Stimulated activated CD4-positive, alpha-beta T cell treated with anti-CD3 and anti-CD28 coated beads, Interleukin-4, amount 100 ng/mL, for 1 hour (primary cell): ENCODE data around the gene CCDC197.

ENCODE experiments used
- DNase-seq: peaks from one replicate; pipeline ENCODE4 v3.0.0-alpha.2; 2020

The CCDC197 gene

DNA sequence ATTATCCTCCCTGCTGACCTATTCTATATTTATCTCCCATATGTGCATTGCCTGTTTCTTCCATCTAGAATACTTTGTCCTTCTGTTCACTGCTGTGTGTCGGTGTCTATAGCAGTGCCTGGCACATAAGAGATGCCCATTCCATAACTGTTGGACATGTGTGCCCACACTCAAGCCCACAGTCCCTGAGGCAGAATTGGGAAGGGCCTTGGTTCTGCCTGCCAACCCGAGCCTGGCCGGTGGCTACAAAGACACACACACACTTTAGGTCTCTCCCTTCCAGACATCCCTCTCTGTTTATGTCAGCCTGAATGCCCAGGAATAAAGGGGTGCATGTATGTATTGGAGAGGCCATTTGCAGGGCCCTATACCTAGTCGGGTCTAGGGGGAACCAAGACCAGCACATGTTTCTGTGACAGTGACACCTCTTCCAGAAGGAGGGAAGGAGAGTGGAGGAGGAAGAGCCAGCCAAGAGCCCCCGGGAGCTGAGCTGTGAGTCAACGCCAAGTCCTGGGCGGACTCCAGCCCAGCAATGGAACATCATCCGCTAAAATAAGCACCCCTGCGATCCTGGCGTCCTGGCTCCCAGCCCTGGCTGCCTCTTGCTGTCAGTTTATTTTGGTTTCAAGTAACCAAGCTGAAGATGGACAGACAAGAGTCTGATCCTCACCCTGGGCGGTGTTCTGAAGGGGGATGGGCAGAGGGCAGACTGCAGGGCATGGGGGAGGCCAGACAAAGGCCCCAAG, 16.5 kb upstream of the CCDC197 start:
- DNase-seq = no peak

- no peak for DNase-seq
These were observed 15.5 kb upstream of the CCDC197 start for GRCh38 chr14:93981316-93982229.

DNA sequence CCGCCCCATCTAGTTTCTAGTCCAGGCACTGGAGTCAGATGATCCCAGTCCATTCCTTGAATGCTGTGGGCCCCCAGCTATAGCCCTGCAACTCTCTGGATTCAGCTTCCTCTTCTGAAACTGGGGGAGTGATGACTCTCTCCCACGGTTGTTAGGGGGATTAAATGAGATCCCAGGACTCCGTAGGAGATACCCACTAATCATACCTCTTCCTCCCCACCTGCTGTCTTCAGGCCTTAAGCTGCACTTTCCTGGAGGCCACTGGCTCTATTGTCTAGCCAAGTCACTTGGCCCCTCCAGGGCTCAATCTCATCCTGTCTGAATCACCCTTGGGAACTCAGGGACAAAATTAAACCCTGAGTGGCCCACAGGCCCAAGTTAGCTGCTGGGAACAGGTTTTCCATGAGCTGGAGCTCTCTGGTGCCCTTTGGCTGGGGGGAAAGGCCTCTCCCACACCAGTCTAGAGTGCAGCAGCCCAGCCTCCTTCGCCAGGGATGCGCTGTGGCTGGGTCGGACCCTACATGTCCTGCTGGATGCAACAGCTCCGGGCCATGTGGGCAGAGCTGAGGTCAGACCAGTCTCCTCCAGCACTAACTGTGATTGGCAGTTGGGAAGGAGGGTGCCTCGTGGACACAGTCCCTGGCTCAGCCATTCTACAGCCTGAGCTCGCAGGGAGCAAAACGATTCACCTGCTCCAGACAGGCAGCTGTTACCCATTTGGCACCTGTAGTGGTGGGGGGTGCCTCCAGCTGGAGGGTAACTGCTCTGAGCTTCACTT, 14.7 kb upstream of the CCDC197 start:
- no peak for DNase-seq

DNA sequence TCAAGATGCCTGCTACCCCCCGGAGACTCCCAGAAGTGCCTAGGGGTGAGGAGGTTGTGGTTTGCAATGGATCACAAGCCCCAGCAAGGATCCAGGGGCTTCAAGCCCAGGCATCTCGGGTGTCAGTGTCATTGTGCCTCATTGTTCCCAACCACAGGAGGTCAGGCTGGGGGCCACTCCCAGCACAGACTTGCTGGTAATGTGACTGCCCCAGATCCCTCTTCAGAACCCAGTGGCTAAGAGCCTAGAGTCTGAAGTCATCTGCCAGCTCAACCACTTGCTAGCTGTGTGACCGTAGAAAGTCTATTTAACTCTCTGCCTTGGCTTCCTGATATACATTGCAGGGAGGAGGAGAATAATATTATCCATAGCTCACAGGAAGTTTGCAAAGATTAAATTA, 13.0 kb upstream of the CCDC197 start:
- DNase-seq = no peak

- no peak for DNase-seq
These were observed 12.1 kb upstream of the CCDC197 start for GRCh38 chr14:93984987-93985410.

- DNase-seq = no peak
These were observed 10.1 kb upstream of the CCDC197 start for GRCh38 chr14:93986955-93987354.

DNA sequence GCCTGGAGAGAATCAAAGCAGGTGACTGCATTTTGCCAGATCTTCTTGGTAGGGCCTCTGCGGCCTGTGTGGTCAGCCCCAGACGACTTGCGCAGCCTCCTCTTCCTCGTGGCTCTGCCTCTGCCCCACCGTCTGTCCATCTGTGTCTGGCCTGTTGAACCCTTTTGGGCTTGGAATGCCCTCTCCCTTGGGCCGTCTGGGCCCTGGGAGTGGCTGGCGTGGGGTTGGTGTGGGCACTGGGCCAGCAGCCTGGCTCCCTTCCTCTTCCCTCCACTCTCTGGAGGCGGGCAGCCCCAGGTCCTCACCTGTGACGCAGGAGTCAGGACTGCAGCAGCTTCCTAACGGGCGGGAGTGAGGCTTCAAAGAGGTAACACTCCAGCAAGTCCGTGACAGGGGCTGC, 9.7 kb upstream of the CCDC197 start:
- no peak for DNase-seq

DNA sequence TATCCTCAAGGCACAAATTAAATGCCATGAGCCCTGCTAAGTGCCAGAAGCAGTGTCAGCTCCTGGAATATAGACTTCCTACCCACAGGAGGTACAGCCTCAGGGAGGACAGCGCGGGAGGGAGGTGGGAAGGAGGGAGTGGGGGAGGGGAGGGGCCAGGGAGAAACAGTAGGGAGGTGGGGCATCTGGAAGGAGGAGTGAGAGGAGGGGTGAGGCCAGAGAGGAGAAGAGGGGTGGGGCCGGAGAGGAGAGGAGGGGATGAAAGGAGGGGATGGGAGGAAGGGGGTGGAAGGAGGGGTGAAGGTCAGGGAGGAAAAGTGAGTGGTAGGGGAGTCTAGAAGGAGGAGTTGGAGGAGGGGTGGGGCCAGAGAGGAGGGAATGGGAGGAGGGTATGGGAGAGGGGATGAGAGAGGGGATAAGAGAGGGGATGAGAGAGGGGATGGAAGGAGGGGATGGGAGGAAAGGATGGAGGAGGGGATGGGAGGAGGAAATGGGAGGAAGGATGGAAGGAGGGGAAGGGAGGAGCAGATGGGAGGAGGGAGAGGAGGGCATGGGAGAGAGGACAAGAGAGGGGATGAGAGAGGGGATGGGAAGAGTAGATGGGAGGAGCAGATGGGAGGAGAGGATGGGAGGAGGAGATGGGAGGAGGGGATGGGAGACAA, 9.2 kb upstream of the CCDC197 start:
- no peak for DNase-seq

DNA sequence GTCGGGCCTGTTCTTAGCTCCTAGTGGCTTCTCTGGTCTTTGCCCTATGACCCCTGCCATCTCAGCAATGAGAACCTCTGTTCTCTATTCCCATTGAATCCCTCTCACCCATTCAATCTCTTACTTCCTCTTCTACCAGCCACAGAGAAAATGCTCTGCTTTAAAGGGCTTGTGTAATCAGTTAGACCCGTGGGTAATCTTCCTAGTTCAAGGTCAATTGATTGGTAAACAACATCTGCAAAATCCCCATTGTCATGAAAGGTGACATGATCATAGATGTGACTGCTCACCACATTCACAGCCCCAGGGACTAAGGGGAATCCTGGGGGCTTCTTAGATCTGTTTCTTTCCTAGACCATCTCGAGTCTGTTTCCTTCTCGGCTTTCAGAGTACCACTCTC, 7.2 kb upstream of the CCDC197 start:
- no peak for DNase-seq

DNA sequence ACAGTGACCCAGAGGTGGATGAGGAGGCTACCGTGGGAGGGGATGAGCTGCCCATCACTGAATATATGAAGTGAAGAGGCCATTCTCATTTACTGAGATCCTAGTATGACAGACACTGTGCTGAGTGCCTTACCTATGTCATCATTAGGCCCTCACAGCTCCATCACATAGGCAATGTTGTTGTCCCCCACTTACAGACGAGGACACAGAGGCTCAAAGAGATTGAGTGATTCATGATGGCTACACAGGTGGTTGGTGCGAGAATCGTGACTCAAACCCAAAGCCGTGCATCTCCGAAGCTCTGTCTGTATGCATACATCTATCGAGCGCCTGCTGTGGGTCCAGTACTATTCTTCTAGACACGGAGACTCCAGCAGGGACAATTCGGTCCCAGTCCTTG, 5.9 kb upstream of the CCDC197 start:
- DNase-seq = no peak

DNA sequence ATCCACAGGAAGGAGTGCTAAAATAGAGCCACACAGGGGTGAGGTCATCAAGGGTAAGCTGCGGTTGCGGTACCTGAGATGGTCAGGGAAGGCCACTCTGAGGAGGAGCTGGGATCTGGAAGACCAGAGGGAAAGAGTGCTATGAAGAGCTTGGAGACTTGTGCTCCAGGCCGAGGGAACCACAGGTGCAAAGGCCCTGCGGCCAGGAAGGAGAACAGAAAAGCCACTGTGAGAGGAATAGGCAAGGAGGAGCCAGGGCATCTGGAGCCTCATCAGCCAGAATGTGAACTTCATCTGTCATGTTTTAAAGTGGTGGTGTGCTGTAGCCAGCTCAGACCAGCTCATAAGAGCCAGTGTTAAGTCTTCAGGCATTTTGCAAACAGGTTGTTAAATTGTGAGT, 5.5 kb upstream of the CCDC197 start:
- DNase-seq = no peak

DNA sequence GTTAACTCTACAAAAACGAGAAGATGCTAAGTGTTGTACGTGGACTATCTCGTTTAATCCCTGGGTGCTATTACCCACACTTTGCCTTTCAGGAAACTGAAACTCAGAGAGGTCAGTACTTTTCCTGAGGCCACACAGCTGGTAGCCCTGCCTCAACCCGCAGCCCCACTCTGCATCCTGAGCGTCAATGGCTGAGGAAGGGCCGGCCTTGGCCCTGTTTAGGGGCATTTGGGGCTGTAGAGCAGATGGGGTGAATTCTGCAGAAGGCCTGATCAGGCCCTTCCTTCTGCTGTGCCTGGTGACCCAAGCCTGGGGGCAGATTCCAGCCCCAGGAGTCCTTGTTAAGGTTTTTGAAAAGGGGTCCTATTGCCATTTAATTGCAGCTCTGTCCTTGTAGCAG, 3.7 kb upstream of the CCDC197 start:
- no peak for DNase-seq

- DNase-seq = peak; percentile 67
These were observed 2.0 kb upstream of the CCDC197 start for GRCh38 chr14:93994919-93995682.

- no peak for DNase-seq
These were observed 888 bp upstream of the CCDC197 start for GRCh38 chr14:93996130-93996695.

DNA sequence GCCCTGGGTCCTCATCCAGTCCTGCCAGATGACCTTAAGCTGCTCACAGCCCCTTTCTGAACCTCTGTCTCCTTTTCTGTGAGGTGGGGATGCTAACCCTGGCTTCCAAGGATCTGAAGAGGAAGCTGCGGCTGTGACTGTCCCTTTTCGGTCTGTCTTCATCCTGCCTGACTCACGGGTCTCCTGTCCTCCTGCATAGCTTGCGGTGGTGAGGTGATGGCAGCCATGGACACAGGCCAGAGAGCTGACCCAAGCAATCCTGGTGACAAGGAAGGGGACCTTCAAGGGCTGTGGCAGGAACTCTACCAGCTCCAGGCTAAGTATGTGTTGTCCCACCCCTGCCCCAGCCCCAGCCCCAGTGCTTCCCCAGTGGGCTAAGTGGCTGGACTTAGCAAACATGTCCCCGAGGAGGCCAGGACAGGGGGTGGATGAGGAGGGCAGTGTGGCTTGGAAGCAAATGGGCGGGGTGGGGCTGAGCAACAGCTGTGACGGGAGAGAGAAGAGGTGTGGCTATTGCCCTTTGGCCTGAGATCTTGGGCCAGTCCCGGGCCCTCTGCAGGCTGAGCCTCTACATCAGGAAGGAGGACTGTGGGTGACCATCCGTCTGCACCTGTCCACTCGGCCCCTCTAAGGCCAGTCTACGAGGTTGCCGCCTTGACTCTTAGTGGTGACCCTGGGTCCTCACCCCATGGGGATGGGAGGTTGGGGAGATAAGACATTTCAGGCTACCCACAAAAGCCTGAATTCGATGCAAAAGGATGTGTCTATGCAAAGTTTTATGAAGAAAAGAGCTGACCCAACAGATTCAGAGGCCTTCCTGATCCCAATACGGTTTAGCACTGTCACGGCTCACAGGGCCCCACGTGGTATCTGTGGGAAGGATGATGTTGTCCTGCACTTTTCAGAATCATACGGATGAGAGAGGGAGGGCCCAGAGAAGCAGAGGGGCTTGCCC, 1.1 kb downstream of the CCDC197 start:
- no peak for DNase-seq

GRCh38 chr14:93998871-93999403, 1.8 kb downstream of the CCDC197 start:
- no peak for DNase-seq

- DNase-seq = no peak
These were observed 2.5 kb downstream of the CCDC197 start for GRCh38 chr14:93999573-93999972.

- DNase-seq = no peak
These were observed 3.2 kb downstream of the CCDC197 start for GRCh38 chr14:94000267-94000666.

DNA sequence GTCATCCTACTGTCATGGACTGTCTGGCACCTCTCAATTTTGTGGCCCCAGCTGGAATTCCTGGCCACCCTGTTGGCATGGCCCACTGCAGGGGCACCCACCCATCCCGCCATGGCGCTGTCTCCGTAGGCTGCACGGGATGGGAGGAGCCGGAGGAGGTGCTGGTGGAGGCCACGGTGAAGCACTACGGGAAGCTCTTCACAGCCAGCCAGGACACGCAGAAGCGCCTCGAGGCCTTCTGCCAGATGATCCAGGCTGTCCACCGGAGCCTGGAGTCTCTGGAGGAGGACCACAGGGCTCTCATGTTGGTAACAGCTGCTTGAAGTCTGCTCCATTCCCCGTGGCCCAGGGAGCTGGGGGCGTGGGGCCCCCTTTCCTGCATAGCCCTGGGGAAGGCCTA, 3.9 kb downstream of the CCDC197 start:
- DNase-seq = no peak
